Measurements from ENCODE around the gene NSMCE1. TPM values are rescaled to one million over a fixed set of nuclear protein-coding genes. Genes with fewer than 3 reads are reported as not detected.
A peak's percentile ranks its signal among the peaks of the same experiment; 100 is the strongest.

The NSMCE1 gene
- total and polyA plus RNA-seq, 4 donors = 16.5 to 39.0 (median 21.7) TPM

GRCh38 chr16:27231692-27232060 is 36.9 kb downstream of the NSMCE1 start:
- peaks cover 0 to 9% (median 5%) of the 10 kb centered on the region in 4 donors for H3K4me1 ChIP-seq (ENCODE audit: control insufficient read depth in 4 of 4, insufficient read depth in 4 of 4, low read length in 3 of 4)

GRCh38 chr16:27230562-27231001 is 38.0 kb downstream of the NSMCE1 start:
- no peak for DNase-seq (ENCODE audit: low spot score)
- Histone ChIP-seq H3K27me3 (ENCODE audit: control insufficient read depth in 4 of 4, insufficient read depth in 4 of 4, low read length in 3 of 4) (no peaks in the 10 kb centered on the region), H3K9me3 (ENCODE audit: control insufficient read depth in 4 of 4, low read length in 3 of 4) (no peaks in the 10 kb centered on the region), H3K9ac (ENCODE audit: low read depth in 1 of 2, low read length in 2 of 2) (no peak overlapping the region), H3K27ac (ENCODE audit: low read depth in 1 of 2, low read length in 2 of 2) (no peak overlapping the region), H3K36me3 (ENCODE audit: control insufficient read depth in 4 of 4, insufficient read depth in 3 of 4, low read depth in 1 of 4, low read length in 3 of 4) (peaks cover 0 to 10% (median 5%) of the 10 kb centered on the region in 4 donors), H3K4me3 (ENCODE audit: low read depth in 1 of 3, low read length in 3 of 3) (no peak overlapping the region), H3K4me1 (ENCODE audit: control insufficient read depth in 4 of 4, insufficient read depth in 4 of 4, low read length in 3 of 4) (peaks cover 2 to 19% (median 12%) of the 10 kb centered on the region in 4 donors)
- WGBS = 80% methylated on average over 16 of the region's 16 CpGs
- TF ChIP-seq FOXA2 (IDR thresholded peaks at IDR 0.05) (no peak), RAD21 (IDR thresholded peaks at IDR 0.05) (peak in 1 of 2 donors; percentile 30)

More at GRCh38 chr16:27231692-27232060, 36.9 kb downstream of the NSMCE1 start:
- WGBS = 85% methylated on average over 8 of the region's 8 CpGs
- Histone ChIP-seq H3K36me3 (ENCODE audit: control insufficient read depth in 4 of 4, insufficient read depth in 3 of 4, low read depth in 1 of 4, low read length in 3 of 4) (peaks cover 0 to 10% (median 4%) of the 10 kb centered on the region in 4 donors), H3K9ac (ENCODE audit: low read depth in 1 of 2, low read length in 2 of 2) (no peak overlapping the region), H3K4me3 (ENCODE audit: low read depth in 1 of 3, low read length in 3 of 3) (no peak overlapping the region), H3K27me3 (ENCODE audit: control insufficient read depth in 4 of 4, insufficient read depth in 4 of 4, low read length in 3 of 4) (no peaks in the 10 kb centered on the region), H3K9me3 (ENCODE audit: control insufficient read depth in 4 of 4, low read length in 3 of 4) (no peaks in the 10 kb centered on the region), H3K27ac (ENCODE audit: low read depth in 1 of 2, low read length in 2 of 2) (no peak overlapping the region)
- no peak for TF ChIP-seq RAD21 (IDR thresholded peaks at IDR 0.05)
- no peak for DNase-seq (ENCODE audit: low spot score)

GRCh38 chr16:27229891-27230470 is 38.6 kb downstream of the NSMCE1 start:
- Histone ChIP-seq H3K4me3 (ENCODE audit: low read depth in 1 of 3, low read length in 3 of 3) (no peak overlapping the region), H3K9me3 (ENCODE audit: control insufficient read depth in 4 of 4, low read length in 3 of 4) (no peaks in the 10 kb centered on the region), H3K27ac (ENCODE audit: low read depth in 1 of 2, low read length in 2 of 2) (no peak overlapping the region), H3K4me1 (ENCODE audit: control insufficient read depth in 4 of 4, insufficient read depth in 4 of 4, low read length in 3 of 4) (peaks cover 2 to 23% (median 15%) of the 10 kb centered on the region in 4 donors), H3K9ac (ENCODE audit: low read depth in 1 of 2, low read length in 2 of 2) (no peak overlapping the region), H3K27me3 (ENCODE audit: control insufficient read depth in 4 of 4, insufficient read depth in 4 of 4, low read length in 3 of 4) (no peaks in the 10 kb centered on the region), H3K36me3 (ENCODE audit: control insufficient read depth in 4 of 4, insufficient read depth in 3 of 4, low read depth in 1 of 4, low read length in 3 of 4) (peaks cover 0 to 10% (median 5%) of the 10 kb centered on the region in 4 donors)
- TF ChIP-seq FOXA2 (IDR thresholded peaks at IDR 0.05) = no peak
- no peak for TF ChIP-seq GABPA (IDR thresholded peaks at IDR 0.05 in 1 of 2, conservative IDR thresholded peaks at IDR 0.05 in 1 of 2)
- TF ChIP-seq YY1 (IDR thresholded peaks at IDR 0.05) = no peak
- no peak for TF ChIP-seq CTCF (IDR thresholded peaks at IDR 0.05; ENCODE audit: low read depth, low read length, missing input control)
- no peak for TF ChIP-seq TAF1 (conservative IDR thresholded peaks at IDR 0.05)
- no peak for TF ChIP-seq ATF3 (IDR thresholded peaks at IDR 0.05)
- TF ChIP-seq JUND (IDR thresholded peaks at IDR 0.05) = no peak
- DNase-seq (ENCODE audit: low spot score) = no peak
- 97% methylated on average over 18 of the region's 18 CpGs for WGBS

GRCh38 chr16:27228621-27229501 is 39.7 kb downstream of the NSMCE1 start:
- H3K9ac ChIP-seq (ENCODE audit: low read depth in 1 of 2, low read length in 2 of 2) = no peak overlapping the region
- DNase-seq (ENCODE audit: low spot score) = no peak
- no peaks in the 10 kb centered on the region for H3K9me3 ChIP-seq (ENCODE audit: control insufficient read depth in 4 of 4, low read length in 3 of 4)
- H3K27ac ChIP-seq (ENCODE audit: low read depth in 1 of 2, low read length in 2 of 2) = no peak overlapping the region
- H3K4me1 ChIP-seq (ENCODE audit: control insufficient read depth in 4 of 4, insufficient read depth in 4 of 4, low read length in 3 of 4) = peaks cover 0 to 23% (median 13%) of the 10 kb centered on the region in 4 donors
- H3K4me3 ChIP-seq (ENCODE audit: low read depth in 1 of 3, low read length in 3 of 3) = no peak overlapping the region
- peaks cover 0 to 10% (median 5%) of the 10 kb centered on the region in 4 donors for H3K36me3 ChIP-seq (ENCODE audit: control insufficient read depth in 4 of 4, insufficient read depth in 3 of 4, low read depth in 1 of 4, low read length in 3 of 4)
- H3K27me3 ChIP-seq (ENCODE audit: control insufficient read depth in 4 of 4, insufficient read depth in 4 of 4, low read length in 3 of 4) = no peaks in the 10 kb centered on the region
- 90% methylated on average over 21 of the region's 21 CpGs for WGBS
- TF ChIP-seq ATF3 (IDR thresholded peaks at IDR 0.05) = no peak
- no peak for TF ChIP-seq HNF4G (IDR thresholded peaks at IDR 0.05)
- TF ChIP-seq FOXA2 (IDR thresholded peaks at IDR 0.05) = no peak
- TF ChIP-seq HNF4A (conservative IDR thresholded peaks at IDR 0.05) = no peak
- TF ChIP-seq EGR1 (IDR thresholded peaks at IDR 0.05; ENCODE audit: low read depth in 2 of 2) = no peak
- TF ChIP-seq CTCF (IDR thresholded peaks at IDR 0.05; ENCODE audit: low read depth, low read length, missing input control) = no peak
